MCF 10A (cell line): ENCODE results near the gene HHATL. TPM values are rescaled to one million over a fixed set of nuclear protein-coding genes. Genes with fewer than 3 reads are reported as not detected.

Experiments
- BruUV-seq: library from RNA; stranded (reverse); fragments of 400-500 nt; replicated peaks from 2 replicates; lab custom pipeline; 2021; lab: Mats Ljungman, UMichigan
- CTCF ChIA-PET: fragments of 300-600 bp; sonication (Branson Sonifier 250); formaldehyde crosslinking; extraction: SDS; loops from one replicate; lab custom pipeline; 2021; ENCODE audit warnings: antibody characterized with exemption, inconsistent platforms; lab: Yijun Ruan, JAX
- POLR2A ChIA-PET: fragments of 300-600, 350-650 bp; sonication (Branson Sonifier 250); formaldehyde crosslinking; extraction: SDS; loops from one replicate; lab custom pipeline; 2020; ENCODE audit warnings: antibody characterized with exemption, inconsistent platforms; lab: Yijun Ruan, JAX
- DNase-seq: peaks from one replicate; pipeline ENCODE4 v3.0.0-alpha.2; 2018; ENCODE audit not compliant: unreplicated experiment
- H3K27ac Mint-ChIP-seq: one replicate; pipeline ENCODE4 v1.8.0; 2022; ENCODE audit warnings: mild to moderate bottlenecking, low read depth, mixed read lengths; ENCODE audit not compliant: unreplicated experiment
- H3K27me3 Mint-ChIP-seq: one replicate; pipeline ENCODE4 v1.8.0; 2022; ENCODE audit warnings: mixed read lengths; ENCODE audit not compliant: insufficient read depth, unreplicated experiment
- H3K36me3 Mint-ChIP-seq: one replicate; pipeline ENCODE4 v1.8.0; 2022; ENCODE audit warnings: mild to moderate bottlenecking, moderate library complexity, mixed read lengths; ENCODE audit not compliant: insufficient read depth, unreplicated experiment
- H3K4me1 Mint-ChIP-seq: one replicate; pipeline ENCODE4 v1.8.0; 2022; ENCODE audit warnings: mixed read lengths; ENCODE audit not compliant: insufficient read depth, unreplicated experiment
- H3K4me3 Mint-ChIP-seq: one replicate; pipeline ENCODE4 v1.8.0; 2022; ENCODE audit warnings: mild to moderate bottlenecking, moderate library complexity, mixed read lengths; ENCODE audit not compliant: unreplicated experiment
- H3K9me3 Mint-ChIP-seq: one replicate; pipeline ENCODE4 v1.8.0; 2022; ENCODE audit warnings: mixed read lengths; ENCODE audit not compliant: unreplicated experiment
- intact Hi-C: fragments of 100-400 bp; cut with micrococcal nuclease; formaldehyde crosslinking; loops from 2 replicates; pipeline ENCODE4 v1.14.1; 2022
- total RNA-seq: library from RNA; stranded (reverse); gene quantifications from 2 replicates; pipeline ENCODE4 v1.2.3, GENCODE V29; 2022
- TF ChIP-seq, protein P1 (sequence below): fragments of 200-600 bp; IDR thresholded peaks from one replicate; pipeline ENCODE4 v1.8.0; 2022; ENCODE audit warnings: antibody characterized with exemption, mild to moderate bottlenecking; ENCODE audit not compliant: unreplicated experiment

Gene HHATL
- total RNA-seq, 1 experiment from 2014 or later = not detected

DNA sequence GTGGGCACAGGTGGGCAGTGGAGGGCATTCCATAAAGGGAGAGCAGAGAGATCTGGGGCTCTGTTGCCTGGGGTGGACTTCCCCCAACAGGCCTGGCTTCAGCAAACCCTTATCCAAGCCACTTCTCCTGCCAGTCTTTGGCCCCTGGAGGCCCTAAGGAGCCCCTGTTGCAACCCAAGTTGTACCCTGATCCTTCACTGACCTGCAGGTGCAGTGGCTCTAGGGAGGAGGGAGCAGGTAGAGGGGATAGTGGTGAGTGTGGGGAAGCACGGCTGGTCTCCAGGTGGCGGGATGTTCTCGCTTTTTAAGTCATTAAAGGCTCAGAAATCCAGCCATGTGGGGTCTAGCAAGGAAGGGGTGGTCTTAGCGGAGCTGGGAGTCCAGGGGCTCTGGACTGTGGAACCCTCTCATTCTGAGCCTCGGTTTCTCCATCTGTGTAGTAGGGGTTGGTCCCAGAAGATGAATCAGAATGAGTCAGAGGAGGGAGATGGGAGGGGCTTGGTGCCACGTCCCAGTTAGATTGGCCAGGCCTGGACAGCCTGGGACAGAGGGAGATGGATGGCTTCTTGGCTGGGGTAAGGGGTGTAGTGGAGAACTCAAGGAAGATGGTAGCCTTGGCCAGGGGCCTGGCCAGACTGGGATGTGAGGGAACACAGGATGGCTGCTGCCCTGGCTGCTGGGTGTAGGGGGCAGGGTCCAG is 46.5 kb downstream of the HHATL start:
- H3K27ac Mint-ChIP-seq = no peak overlapping the region
- intact Hi-C loops = no loop called here
- no peaks in the 10 kb centered on the region for H3K9me3 Mint-ChIP-seq

GRCh38 chr3:42655331-42655888 is 47.2 kb downstream of the HHATL start:
- DNase-seq = no peak
- intact Hi-C loops = no loop called here

More for the DNA sequence above, 46.5 kb downstream of the HHATL start:
- TF ChIP-seq, protein P1, sequence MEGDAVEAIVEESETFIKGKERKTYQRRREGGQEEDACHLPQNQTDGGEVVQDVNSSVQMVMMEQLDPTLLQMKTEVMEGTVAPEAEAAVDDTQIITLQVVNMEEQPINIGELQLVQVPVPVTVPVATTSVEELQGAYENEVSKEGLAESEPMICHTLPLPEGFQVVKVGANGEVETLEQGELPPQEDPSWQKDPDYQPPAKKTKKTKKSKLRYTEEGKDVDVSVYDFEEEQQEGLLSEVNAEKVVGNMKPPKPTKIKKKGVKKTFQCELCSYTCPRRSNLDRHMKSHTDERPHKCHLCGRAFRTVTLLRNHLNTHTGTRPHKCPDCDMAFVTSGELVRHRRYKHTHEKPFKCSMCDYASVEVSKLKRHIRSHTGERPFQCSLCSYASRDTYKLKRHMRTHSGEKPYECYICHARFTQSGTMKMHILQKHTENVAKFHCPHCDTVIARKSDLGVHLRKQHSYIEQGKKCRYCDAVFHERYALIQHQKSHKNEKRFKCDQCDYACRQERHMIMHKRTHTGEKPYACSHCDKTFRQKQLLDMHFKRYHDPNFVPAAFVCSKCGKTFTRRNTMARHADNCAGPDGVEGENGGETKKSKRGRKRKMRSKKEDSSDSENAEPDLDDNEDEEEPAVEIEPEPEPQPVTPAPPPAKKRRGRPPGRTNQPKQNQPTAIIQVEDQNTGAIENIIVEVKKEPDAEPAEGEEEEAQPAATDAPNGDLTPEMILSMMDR = no peak
- peaks cover 44% of the 10 kb centered on the region for H3K4me1 Mint-ChIP-seq
- H3K4me3 Mint-ChIP-seq = peak overlapping the region; percentile 90
- CTCF ChIA-PET = interaction anchor here (1.5 kb wide), 1 partner anchor 32 kb away, joined by 5 read pairs; no protein-coding TSS in a partner anchor
- no peaks in the 10 kb centered on the region for H3K27me3 Mint-ChIP-seq
- BruUV-seq = no TSS peak
- POLR2A ChIA-PET = no interaction called here
- H3K36me3 Mint-ChIP-seq = peaks cover 28% of the 10 kb centered on the region
- peak; percentile 71 for DNase-seq

GRCh38 chr3:42654331-42655201 is 48.0 kb downstream of the HHATL start:
- CTCF ChIA-PET = interaction anchor here (0.6 to 3.5 kb wide), 6 partner anchors 20 to 1569 kb away, joined by 3 to 27 read pairs (median 4); no protein-coding TSS in a partner anchor
- Mint-ChIP-seq H3K27ac (no peak overlapping the region), H3K4me3 (peak overlapping the region; percentile 90), H3K9me3 (no peaks in the 10 kb centered on the region), H3K36me3 (peaks cover 22% of the 10 kb centered on the region), H3K27me3 (no peaks in the 10 kb centered on the region), H3K4me1 (peaks cover 46% of the 10 kb centered on the region)
- no TSS peak for BruUV-seq
- DNase-seq = no peak
- TF ChIP-seq, protein P1 = no peak
- POLR2A ChIA-PET = interaction anchor here (0.6 to 3.9 kb wide), 11 partner anchors 9 to 1045 kb away, joined by 3 to 25 read pairs (median 4); partner anchors contain the start of genes NKTR, SEC22C and SS18L2
- intact Hi-C loops = loop anchor here (5.0 kb wide), 1 partner anchor 52 kb away; the partner anchor contains the start of gene NKTR

More at GRCh38 chr3:42655331-42655888, 47.2 kb downstream of the HHATL start:
- Mint-ChIP-seq H3K27ac (no peak overlapping the region), H3K36me3 (peaks cover 28% of the 10 kb centered on the region), H3K4me3 (peak overlapping the region; percentile 90), H3K9me3 (no peaks in the 10 kb centered on the region), H3K4me1 (peaks cover 48% of the 10 kb centered on the region), H3K27me3 (no peaks in the 10 kb centered on the region)
- BruUV-seq = no TSS peak
- TF ChIP-seq, protein P1 = no peak
- CTCF ChIA-PET = interaction anchor here (1.5 kb wide), 1 partner anchor 31 kb away, joined by 5 read pairs; no protein-coding TSS in a partner anchor
- POLR2A ChIA-PET = interaction anchor here (1.0 to 1.6 kb wide), 2 partner anchors 28 to 29 kb away, joined by 3 read pairs; no protein-coding TSS in a partner anchor
